GM18519 (cell line): ENCODE data around the gene IP6K2.
A peak's percentile ranks its signal among the peaks of the same experiment; 100 is the strongest.

Source experiments
- ATAC-seq: cut with Tn5 transposase; IDR thresholded peaks from one replicate; pipeline ENCODE4 v1.9.1; 2021; ENCODE audit warnings: mild to moderate bottlenecking, moderate library complexity; ENCODE audit not compliant: unreplicated experiment, low FRiP score

Gene IP6K2

DNA sequence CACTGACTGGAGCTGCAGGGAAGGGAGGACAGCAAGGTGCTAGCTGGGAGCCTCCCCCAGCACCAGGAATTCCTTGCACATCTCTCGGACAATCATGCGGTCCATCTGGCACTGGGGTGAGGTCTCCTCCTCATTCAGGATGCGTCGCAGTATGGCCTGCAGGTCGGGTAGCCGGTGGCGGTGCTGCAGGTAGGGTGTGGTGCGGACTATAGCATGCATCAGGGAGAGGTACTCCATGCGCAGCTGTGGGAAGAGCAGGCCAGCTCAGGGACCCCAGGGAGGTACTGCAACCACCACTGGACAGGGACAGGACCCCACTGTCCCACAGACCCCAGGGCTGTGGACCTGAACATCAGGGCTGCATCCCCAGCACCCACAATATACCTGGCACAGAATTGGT is 42.5 kb downstream of the IP6K2 start:
- ATAC-seq = no peak

DNA sequence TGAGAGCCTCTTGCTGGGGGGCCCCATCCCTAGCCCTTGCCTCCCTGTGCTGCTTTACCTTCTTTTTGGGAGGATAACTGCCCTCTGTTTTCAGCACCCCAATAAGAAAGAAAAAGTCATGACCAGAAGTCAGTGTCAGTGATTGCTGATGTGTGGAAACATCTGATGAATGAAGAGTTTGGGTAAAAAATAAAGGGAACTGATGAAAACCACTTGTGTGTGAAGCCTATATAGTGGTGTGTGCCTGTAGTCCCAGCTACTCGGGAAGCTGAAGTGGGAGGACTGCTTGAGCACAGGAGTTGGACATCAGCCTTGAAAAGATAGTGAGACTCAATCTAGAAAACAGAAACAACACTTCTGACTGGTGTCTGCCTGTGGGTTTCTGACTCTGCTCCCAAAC is 44.5 kb downstream of the IP6K2 start:
- no peak for ATAC-seq

DNA sequence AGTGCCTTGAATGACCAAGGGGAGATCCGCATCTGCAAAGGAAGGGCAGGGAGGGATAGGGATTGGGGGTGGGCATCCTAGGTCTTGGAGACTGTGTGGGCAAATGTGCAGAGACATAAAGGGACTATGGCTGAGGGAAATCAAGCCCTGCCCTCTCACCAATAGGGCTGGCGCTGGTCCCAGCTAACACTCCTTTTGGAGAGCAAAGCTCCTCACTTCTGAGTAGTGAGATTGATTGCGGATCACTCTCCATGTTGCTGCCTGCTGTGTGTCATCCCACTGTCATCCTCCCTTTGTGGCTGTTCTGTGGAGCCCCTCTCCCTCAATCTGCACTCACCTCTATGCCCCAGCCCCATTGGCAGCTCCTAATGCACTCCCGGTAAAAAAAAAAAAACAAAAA is 52.1 kb downstream of the IP6K2 start:
- no peak for ATAC-seq

DNA sequence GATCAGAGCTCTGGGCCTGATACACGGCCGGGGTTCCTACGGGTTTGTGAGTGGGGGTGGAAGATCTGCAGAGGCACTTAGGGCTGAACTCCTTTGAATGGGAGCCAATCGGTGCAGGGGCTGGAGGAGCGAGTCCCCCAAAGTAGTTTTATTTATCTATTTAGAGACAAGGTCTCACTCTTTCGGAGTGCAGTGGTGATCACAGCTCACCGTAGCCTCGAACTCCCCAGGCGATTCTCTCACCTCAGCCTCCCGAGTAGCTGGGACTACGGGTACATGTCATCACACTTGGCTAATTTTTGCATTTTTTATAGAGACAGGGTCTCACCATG is 52.7 kb downstream of the IP6K2 start:
- ATAC-seq = no peak

DNA sequence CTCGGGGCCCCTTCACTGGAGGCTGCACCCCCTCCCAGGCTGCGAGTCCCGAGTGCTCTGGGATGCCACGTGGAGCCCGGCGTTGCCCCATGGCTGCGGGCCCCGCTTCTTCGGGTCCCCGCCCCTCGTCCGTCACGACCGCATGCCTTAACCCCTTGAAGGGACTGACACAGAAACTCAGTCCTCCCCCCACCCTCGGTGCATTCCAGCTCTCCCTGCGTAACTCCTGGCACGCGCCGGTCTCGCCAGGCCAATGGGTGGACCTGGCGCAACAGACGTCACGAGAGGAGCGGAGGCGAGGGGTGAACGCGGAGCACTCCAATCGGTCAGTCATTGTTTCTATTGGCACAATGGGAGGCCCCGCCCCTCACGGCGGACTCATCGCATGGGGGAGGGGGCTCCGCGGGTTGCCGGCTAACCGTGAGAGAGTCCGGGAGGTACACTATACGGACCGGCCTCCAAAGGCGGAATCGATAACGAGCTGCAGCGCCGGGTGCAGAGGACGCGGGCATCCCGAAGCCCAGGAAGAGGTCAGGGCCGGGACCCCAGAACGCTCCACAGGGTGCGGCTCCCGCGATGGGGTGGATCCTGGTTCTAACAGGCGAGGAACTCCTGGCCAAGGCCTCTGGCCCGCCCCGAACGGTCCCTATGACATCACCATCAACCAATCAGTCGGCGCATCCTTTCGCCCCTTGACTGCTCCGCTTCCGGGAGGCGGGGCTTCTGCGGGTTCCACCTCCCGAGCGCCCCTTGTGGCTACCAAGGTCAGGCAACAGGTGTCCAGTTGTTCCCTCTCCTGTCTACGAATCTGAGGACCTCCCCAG is 53.3 kb downstream of the IP6K2 start:
- peak; percentile 51 for ATAC-seq

DNA sequence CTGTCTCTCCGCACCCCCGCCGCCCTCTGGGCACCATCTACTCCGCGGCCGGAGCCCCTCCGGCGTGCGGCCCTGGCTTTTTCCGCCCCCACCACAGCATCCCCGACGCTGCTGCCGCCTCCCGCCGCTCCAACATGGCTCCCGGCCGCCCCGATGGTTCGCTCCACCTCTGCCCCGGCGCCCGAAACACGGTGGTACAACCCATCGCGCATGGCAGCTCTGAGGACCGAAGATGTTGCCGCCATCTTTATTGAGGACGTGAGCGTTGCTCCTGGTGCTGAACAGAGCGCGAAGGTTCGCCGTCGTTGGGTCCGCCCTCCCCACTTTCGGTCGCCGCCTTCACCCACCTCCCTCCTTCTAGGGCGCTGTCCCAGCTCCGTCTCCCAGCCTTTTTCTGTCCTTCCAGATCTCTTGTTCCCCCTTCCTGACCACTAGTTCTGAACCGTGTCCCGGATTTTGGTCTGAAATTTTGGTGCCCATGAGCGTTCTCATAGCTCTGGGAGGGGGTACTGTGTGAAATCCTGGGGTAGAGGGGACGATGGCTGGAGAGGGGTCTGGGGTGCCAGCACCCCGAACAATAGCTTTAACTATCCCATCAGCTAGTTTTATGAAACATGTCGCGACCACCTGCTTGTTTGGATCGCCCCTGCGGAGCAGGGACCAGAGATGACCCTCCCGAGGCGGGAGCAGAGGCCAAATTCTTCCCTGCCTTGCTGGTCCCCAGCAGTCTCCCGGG is 54.1 kb downstream of the IP6K2 start, which contains the start of gene CELSR3:
Gene CELSR3, minus strand, starts transcription at position 134 of the 736 bp plus-strand sequence. CDS start 252 bp downstream, outside the sequence.
- ATAC-seq = no peak

DNA sequence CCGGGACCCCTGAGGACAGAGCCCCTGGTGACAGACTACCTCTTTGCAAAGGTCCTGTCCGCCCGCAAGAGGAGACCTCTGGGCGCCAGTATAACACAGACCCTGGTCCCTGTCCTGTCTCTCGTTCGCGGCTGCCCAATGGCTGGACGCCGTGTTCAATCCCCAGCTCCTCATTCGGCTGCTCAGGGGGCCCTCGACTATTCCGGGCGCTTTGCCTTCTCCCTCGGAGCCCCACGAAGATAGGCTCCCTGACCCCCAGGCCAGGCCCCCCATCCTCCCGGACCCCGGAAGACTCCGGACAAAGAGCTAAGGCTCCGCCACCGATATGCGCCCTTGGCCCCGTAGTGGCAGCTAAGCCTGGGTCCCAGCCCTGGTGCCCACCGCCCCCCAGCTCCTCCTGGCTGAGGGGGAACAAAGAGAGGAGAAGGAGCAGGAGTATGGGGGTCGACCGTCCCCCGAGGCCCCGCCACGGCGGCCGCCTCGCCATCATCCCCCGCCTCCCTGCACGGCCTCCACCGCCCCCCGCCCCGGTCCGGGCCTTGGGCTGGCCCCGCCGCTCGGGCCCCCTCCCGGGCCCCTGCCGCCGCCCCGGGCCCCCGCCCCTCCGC is 54.8 kb downstream of the IP6K2 start:
- no peak for ATAC-seq

DNA sequence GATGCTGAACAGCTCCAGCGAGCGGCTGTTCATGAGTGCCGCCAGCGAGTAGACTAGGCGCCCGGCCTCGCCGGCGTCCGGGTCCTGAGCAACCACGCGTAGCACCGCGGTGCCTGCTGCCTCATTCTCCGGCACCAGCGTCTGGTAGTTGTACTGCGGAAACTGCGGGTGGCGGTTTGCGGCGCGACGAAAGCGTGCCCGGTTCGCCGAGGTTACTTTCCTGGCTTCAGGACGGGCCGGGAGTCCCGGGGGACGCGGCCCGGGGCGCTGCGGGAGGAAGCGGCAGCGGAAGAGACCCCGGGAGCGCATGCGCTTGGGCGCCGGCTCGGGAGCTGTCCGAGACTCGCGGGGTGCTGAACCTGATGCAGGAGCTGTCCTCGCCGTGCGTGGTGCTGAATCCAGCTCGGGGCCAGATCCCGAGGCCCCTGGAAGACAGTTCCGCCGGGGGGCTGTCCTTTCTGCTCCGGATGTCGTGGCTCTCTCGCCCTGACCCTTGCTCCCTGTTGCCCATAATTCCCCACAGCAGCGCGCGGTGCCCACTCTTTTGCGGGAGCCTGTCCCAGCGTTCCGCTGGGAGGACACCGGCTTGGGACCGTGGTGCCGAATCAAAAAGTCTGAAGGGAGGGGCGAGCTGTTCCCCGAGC is 55.4 kb downstream of the IP6K2 start:
- no peak for ATAC-seq

DNA sequence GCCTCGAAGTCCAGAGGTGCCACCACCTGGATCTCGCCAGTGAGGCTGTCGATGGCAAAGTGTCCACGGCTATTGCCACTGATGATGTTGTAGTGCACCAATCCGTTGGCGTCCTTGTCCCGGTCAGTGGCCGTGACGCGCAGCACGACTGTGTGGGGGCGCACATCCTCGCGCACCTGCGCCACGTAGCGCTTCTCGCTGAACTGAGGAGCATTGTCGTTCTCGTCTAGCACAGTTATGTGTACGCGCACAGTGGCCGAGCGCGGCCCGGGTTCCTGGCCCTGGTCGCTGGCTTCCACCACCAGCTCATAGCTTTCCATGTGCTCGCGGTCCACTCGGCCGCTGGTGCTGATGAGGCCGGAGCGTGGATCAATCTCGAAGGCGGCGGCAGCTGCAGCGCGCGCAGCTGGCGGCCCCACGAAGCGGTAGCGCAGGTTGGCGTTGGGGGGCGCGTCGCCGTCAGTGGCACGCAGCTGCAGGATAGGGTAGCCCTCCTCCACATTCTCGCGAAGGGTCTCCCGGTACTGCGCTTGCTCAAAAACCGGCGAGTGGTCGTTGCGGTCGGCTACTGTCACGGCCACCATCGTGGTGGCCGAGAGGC is 56.1 kb downstream of the IP6K2 start:
- no peak for ATAC-seq

DNA sequence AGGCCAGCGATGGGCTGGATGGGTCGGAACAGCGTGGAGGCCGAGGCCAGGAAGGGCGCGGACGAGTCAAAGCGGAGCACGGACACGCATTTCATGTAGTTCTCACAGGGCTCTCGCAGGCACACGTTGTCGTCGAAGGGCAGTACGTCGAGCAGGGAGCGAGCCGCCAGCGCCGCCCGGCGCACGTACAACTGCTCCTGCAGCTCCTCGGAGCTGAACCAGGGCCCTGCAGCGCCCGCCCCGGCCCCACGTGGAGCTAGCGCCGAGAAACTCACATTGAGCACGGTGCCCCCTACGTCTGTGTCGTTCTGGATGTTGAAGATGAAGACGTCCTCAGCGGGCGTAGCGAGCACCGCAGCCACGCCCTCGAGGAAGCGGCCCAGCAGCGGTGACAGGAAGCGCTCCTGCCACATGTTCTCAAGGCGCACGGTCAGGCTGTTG is 60.2 kb downstream of the IP6K2 start:
- ATAC-seq = no peak

DNA sequence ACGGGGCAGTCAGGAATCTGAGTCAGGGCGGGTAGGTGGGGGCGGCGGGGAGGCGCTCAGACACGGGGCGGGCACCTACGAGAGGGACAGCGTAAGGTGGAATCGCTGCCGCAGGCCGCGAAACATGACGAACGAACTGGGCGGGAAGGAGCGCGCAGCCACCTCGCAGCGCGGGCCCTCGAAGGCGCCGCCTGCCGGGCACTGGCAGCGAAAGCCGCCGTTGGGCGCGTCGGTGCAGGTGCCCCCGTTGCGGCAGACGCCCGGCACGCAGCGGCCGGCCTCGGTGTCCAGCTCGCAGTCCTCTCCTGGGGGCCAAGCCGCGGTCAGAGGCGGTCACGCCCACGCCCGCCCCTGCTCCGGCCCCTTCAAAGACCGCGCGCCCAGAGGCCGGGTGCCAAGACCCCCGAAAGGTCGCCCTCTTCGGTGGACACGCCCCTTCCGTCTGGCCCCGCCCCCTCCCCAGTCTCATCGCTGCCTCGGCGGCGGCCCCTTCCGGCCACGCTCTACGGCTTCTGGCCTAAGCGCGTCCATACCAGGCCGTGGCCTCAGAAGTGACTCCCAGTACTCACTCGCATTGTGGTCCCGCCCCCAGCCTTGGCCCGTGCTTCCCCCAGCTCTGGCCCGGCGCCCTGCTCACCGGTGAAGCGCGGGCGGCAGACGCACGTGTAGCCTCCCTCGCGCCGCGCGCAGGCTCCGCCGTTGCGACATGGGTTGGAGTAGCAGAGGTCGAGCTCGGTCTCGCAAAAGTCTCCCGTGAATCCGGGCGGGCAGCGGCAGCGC is 60.8 kb downstream of the IP6K2 start:
- ATAC-seq = peak; percentile 38

DNA sequence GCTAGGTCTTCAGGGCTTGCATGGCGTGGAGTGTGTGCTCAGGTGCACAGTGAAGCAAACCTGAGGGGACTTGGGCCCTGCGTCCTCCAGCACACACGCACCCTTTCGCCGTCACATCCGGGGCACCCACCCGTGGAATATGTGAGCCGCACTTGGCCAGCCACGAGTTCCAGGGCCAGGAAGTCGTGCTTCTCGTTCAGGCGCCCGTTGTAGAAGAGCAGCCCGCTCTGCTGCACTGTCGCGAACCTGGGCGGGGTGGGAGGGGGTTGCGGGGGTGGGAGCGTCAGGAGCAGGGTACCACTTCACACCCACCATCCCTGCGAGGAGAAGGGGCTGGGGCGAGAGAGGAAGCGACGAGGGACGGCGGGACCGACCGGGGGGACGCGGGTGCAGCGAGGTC is 61.4 kb downstream of the IP6K2 start:
- ATAC-seq = no peak

DNA sequence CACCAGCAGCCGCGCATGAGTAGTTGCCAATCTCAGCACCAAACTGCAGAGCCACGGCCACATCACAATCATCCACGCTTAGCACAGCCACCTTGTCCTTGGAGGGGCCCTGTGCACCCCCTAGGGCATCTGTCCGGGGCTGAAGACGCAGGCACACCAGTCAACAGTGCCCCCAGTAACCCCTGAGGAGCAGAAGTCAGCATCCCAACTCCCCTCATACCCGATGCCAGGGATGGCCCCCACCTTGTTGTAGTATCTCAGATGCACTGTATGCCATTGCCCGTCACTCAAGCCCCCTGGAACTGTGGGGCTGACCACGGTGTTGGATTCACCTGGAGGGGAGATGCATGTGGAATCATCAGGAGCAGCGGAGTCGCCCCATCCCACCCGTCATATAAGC is 62.0 kb downstream of the IP6K2 start:
- no peak for ATAC-seq

DNA sequence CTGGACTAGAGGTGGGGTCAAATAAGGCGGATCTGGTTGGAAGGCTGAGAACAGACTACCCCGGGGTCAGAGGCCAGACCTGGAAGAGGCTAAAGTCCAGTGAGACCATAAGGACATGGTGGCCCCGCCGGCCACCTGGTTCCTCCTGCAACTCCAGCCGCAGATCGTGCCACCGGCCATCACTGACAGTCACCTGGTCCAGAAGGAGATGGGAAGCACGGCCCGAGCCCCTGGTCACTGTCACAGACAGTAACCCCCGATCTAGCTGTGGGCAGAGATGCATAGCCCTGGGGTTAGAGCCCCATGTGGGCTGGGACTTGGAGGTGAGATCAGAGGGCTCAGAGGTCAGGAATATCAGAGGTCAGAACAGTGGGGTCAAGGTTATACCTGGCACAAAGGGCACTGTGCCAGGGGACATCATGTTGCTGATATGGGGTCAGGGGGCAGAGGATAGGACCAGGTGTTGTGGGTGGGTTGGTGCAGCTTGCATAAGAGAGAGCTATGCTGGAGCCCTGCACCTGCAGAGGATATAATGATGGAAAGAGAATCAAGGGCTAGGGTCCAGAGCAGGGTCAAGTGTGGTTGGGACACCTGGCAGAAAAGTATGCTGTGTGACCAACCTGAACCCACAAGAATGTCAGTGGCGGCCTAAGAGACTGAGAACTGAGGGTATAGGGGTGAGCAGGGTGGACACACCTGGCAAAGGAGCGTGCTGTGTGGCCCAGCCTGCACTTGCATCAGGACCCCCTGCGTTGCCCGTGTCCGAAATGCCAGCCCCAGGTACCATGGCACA is 63.9 kb downstream of the IP6K2 start:
- no peak for ATAC-seq

DNA sequence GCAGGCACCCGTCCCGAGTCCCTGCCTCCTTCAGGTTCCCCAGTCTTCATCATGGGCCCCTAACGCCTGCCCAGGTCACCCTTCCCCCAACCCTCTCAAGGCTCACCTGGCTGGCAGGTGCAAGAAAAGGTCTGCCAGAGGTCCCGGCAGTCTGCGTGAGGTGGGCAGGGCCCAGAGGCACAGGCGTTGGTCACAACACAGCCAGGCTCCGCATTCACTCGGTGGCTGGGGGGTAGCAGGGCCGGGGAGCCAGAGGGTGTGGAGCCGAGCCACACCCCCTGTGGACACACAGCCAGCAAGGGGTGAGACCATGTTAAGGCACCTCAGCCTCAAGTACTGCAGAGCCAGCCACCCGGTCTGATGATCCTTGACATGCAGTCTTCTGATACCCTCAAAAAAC is 65.2 kb downstream of the IP6K2 start:
- ATAC-seq = no peak

DNA sequence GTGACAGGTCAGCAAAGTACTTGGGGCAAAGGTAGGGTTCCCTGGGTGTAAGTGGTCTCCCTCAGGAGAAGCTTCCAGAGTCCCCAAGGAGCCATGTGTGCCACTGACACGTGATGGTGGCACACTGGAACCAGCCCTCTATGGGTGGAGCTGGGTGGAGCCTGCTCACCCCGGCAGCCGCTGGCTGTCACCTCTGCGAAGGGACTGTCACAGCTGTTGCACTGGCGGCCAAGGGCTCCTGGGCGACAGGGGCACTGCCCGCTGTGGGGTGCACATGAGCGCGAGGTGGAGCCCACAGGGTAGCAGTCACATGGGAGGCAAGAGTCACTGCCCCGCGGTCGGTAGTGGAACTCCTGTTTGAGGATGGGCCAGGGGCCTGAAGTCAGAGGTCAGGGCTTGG is 66.3 kb downstream of the IP6K2 start:
- ATAC-seq = no peak

DNA sequence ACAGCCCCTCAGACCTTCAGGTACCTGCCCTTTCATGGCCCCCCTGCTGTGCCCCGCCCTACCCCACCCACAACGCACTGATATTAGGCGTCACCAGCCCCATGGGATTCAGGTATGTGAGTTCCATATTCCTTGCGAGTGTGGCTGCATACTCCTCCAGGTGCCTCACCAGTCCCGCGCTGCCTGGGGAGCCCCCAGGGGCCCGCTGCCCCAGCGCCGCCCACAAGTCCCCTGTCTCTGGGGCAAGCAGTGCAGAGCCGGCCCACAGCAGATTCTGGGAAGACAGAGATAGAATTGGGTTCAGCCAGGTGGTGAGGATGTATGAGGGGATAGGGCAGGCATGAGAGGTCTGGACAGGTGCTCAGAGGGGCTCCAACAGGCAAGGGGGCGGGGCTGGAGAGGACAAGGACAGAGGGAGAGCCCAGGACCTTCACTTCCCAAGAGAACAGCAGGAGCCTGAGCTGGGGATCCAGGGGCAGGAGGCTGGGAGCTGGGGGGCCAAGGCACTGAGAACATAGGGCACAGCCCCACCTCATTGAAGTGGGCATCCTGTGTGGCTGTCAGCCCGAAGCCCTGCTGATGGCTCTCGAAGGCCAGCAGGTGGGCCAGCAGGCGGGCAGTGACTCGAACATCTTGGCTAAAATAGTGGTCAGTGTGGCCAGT is 68.7 kb downstream of the IP6K2 start:
- ATAC-seq = no peak

DNA sequence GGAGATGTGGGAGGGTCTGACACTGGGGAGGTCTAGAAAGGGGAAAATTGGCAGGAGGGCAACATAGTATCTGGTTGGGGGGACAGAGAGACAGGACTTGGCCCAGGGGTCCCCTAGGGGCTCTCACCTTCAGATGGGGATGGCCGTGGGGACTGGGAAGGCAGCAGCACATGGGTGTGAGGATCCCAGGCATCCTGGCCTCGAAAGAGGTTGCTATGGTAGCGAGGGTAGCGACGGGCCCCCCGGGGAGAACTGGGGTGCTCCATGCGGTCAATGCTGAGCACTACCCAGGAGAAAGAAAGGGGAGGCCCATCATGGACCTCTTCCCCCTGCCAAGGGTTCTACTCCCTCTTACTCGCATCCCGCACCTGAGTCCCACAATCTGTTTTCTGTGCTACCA is 69.3 kb downstream of the IP6K2 start:
- ATAC-seq = no peak
